Tongue (tissue), 2 donors: Measurements from ENCODE around the gene INHBA. TPM values are rescaled to one million over a fixed set of nuclear protein-coding genes. Genes with fewer than 3 reads are reported as not detected.

Experiments
- DNase-seq: peaks from one replicate; pipeline ENCODE4 v3.0.0-alpha.2; 2015
- total RNA-seq: library from RNA; depleted of rRNA; stranded (reverse); fragments of >200 nt; gene quantifications from one replicate; pipeline ENCODE4 v1.2.3, GENCODE V29; 2014

The INHBA gene
- total RNA-seq, 1 donor from 2014 or later: 5.5 TPM

DNA sequence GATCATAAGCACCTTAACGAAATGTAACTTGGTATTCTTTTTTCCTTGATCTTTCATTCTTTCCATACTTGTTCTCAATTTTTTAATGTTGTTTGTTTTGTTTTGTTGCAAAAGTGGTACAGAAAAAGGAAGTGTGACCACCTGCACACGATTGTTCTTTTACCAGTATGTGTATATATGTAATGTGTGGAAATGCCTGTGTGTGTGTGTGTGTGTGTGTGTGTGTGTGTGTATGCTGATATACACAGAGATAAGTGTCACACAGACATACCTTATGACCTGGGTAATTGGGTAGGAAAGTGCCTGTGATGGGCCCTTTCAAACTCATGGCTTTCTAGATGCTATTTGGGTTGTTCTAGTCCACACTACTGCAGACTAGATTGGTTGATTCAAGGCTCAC, 14.0 kb downstream of the INHBA start:
- DNase-seq: no peak

DNA sequence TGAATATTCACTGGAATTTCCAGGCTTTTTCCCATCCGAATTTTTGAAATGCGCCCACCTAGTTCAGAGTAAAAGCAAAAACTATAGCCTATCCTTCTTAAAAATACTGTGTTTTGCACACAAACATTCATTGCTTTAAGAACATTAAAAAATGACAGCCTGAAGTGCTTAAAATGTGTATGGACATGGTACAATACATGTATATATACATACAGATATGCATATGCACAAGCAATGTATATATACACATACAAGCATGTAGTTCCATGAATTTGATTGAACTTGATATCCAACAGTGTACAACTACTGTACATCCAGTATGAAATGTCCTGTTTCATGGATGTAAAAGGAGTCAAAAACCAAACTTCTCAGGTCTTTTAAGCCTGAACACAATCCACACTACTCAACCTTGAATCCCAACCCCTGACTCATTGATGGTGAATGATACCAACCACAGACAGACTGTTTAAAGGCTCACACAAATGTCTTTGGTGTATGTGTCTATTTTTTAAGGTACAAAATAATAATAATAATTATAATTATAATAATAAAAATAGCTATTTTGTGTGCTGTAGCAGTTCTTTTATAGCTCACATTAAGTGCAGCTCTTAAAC, 14.8 kb downstream of the INHBA start:
- DNase-seq: no peak

DNA sequence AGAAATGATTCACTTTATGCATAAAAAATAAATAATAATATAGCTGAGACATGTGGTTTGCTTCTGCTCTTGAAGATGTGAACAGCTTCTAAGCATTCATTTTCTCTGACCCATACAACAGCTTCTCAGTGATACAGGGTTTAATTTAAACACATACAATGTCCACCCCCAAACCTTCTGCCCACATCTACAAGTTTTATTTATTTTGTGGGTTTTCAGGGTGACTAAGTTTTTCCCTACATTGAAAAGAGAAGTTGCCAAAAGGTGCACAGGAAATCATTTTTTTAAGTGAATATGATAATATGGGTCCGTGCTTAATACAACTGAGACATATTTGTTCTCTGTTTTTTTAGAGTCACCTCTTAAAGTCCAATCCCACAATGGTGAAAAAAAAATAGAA, 17.2 kb downstream of the INHBA start:
- no peak for DNase-seq

DNA sequence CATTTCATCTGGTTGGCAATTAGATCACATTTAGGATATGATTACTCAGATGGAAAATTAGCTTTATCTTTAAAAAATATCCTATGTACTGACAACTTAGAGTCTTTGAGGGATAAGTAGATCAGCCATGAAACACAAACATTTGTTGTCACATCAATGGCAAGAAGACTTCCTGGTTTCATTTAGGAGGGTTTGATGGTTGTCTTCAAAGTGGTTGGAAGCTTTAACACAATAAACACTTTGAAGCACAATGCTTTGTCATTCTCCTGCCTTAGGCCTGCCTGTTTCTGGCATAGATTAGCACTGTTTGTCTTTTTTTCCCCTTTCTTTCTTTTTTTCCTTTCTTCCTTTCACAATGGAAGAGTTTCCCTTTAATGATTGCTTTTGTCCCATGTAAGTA, 20.5 kb downstream of the INHBA start:
- DNase-seq: no peak

DNA sequence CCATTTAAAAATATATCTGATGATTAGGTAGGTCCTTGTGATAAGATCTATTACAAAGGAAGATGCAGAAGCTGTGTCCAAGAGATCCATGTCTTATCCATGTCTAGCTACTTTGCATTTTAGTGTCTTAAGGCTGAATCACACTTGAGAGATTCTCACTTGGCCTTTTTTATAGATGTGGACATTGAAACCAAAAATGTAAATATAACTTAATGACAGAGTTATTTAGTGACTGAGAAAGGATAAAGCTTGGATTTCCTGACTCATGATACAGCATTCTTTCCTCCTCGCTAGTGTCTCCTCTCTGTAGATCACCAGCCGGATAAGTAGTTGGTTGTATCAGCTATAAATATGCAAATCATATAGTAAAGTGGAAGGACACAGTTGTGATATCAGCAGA, 23.3 kb downstream of the INHBA start:
- DNase-seq: no peak

DNA sequence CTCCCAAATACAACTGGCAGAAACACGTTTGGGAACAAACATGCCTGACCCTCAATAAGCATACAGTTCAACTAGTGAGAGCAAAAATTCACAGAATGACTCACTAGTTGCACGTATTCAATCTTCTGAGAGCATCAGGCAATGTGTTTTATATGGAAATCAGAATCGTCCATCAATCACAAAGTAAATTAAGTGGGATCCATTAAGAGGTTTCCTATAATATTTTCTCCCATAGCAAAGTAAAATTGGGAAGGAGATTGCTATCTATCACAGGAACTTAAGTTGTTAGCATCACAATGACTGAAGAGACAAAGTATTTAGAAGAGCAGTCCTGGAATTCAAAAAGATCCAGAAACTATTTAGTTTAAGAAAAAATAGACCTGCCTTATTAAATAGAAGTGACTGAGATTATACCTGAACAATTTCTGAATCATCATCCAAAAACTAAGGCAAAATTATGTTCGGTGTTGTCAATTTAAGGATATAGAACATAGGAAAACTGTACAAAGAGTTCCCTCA, 28.3 kb downstream of the INHBA start:
- no peak for DNase-seq

DNA sequence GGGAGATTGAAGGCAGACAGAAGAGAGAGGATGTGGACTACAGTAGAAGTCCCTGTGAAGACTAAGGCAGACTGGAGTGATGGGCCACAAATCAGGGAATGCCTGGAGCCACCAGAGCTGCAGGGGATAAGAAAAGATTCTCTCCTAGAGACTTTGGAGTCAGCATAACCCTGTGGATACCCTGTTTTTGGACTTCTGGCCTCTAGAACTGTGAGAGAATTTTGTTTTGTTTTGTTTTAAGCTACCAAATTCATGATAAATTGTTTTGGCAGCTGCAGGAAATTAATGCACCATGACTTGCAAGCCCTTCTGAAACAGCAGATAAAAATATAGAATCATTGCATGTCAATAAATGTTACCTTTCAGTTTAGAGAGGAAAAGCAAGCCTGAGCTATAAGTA, 41.3 kb downstream of the INHBA start:
- no peak for DNase-seq

DNA sequence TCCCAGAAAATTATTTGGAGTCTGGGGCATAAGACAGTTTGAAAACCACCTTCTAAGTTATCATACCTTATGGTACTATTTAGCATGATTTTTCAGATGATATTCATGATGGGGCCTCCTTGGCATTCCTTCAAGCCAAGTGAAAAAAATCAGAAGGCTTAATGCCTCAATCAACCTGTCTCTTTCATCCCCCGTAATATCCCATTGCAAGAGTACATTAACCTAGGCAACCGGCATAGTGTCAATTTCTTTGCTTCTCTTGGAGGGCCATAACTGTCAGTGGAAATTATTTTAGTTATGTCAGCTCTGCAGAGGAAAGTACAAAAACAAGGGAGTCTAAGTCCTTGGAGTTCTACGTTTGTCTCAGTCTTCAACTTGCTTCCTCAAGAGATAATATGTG, 43.4 kb downstream of the INHBA start:
- DNase-seq: no peak

DNA sequence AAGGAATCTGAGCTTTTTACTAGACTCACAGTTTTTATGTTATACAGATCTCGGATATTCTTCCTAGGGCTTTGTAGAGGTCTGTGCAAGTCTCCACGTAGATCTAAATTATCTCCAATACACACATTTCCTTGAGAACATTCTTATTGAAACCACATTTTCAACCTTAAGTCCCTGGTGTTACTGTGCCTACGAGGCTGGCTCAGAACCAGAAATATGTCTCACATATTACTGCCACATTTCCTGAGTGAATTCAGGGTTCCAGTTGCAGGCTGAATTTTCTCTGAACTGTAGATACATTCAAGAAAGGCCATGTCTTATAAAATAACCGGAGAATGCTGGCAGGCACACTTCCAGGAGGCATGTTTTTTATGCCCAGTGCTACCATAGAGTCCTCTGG, 46.5 kb downstream of the INHBA start:
- peak; percentile 20 for DNase-seq

DNA sequence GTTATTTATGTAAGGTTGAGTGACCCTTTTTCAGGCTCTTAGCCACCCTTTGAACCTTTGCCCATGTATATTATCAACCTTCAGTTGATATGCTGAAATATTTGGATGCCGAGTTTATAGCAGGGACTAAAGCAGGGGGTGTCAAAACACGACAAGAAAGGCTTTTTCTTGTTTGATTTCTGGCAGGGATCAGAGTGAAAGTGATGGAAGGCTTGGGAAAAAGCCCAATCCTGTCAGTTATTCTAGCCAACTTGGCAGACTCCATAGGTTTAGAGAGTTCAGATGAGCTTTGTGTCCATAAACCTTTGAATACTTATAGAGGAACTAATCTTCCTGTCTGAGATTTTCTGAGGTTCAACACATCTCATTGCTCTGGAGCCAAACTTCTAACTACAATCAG, 47.5 kb downstream of the INHBA start:
- peak; percentile 36 for DNase-seq

DNA sequence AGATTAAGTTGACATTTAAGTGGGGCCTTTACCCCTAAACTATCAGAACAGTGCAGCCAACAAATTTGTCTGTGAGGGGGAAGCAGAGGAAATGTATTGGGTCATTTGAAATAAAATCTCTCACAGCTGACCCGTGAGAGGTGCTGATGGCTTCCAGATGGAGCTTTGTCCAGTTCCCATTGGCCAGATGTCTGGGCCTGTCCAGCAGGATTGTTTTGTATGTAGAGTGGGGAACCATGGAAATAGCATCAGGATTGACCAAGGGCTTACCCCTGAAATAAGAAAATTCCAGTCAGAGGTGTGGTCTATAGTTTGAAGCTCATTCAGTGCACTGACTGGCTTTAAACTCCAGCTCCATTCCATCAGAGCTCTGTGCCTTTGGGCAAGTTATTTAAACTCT, 50.6 kb downstream of the INHBA start:
- peak; percentile 65 for DNase-seq

DNA sequence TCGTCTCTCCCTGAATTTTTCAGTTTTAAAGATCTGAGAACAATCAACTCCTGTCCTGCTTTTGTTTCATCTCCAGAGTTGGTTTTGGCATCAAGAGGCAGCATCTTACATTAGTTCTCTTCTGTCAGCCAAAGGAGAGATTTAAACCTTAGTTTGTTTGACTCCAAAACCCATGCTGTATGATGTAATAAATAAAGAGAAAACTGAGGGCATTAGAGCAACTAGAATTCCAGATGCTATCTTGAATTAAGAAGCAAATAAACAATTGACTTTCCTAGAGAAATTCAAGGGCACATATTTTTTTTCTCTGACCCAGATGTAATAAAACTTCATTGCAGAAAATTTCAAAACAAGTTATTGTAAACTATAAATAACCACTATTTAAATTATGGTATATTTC, 54.4 kb downstream of the INHBA start:
- peak; percentile 12 for DNase-seq

DNA sequence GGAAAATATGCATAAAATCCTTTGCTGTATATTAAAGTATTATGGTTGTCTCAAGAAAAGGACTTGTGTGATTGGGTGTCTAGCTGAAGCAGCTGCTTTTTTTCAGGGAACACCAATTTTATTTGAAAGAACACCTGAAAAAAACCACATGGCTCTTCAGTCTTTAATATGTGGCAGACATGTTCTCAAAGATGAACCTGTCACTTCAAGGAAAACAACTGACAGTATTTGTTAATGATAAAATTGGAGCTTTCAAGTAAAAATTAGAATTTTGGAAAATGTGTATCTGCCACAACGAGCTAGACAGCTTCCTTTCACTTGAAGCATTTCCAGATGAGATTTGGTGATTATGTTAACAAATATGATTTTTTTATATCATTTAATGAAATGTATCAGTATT, 59.3 kb downstream of the INHBA start:
- DNase-seq: no peak

DNA sequence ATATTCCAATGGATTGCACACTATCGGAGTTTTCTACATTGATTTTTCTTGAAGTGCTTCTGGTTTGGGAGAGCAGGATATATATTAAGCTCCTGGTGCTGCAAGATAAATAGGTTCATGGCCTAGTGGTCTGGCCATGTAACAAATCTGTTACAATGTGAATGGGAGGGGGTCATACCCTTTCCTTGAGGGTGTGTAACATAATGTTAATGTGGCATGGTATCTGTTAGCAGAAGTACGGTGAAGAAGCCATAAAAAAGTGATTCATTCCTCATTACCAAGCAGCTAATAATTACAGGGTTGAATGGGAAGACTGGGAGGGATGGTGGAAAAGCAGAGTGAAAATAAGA, 61.2 kb downstream of the INHBA start:
- DNase-seq: no peak

DNA sequence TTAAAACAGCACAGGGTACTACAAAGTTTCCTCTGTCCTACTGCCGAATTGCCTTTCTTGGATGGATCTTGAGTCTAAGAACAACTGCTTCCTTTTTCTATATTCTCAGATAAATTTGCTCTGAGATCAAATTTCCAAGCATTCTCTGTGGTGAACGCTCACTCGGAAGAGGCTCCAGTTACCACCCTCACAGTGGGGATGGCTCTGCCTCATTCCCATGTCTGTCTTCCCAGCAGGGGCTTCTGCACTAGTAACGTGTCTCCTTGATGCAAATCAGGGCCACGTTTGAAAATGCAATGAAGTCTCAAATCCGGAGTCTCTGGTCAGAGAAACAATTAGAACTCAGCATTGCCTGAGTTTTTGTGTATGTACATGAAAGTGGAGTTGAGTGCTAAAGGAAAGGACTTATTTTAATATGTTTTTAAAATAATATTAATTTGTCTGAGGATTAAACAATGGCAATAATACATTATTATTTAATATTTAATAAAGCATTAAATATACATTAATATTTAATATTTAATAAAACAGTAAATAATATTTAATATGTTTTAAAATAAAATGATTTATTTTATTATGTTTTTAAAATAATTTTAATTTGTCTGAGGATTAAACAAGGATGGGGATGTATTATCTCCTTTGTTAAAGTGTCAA, 61.8 kb downstream of the INHBA start:
- no peak for DNase-seq

DNA sequence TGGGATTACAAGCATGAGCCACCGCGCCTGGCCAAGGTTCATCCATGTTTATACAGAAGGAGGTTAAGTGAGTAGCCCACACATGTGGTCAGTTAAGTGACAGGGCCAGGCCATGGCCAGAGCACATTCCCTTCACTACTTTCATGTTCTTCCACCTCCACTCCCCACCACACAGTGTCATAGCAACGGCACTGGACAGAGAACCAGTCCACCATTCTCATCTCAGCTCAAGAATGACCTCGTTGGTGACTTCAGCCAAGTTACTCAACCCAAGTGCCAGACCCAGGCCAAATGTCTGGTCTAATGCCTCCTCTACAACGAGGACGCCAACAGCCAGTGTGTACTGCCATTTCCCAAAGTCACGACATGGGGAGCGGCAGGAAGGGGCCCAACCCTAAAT, 62.4 kb downstream of the INHBA start:
- no peak for DNase-seq

DNA sequence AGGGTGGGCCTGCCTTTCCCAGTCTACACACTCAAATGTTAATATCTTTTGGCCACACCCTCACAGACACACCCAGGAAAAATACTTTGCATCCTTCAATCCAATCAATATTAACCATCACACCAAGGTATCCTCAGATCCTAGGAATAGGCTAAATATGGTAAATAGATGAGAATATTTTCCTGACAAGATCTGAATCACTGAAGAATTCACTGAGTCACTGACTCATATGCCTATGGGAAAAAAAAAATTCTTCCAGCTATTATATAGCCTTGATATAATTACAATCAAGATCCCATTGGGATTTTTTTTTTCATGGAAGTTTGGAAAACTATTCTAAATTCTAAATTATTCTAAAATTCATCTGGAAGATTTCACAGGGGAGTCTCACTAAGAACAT, 65.8 kb downstream of the INHBA start:
- no peak for DNase-seq
